ENCODE results near the gene SUSD4.

DNA sequence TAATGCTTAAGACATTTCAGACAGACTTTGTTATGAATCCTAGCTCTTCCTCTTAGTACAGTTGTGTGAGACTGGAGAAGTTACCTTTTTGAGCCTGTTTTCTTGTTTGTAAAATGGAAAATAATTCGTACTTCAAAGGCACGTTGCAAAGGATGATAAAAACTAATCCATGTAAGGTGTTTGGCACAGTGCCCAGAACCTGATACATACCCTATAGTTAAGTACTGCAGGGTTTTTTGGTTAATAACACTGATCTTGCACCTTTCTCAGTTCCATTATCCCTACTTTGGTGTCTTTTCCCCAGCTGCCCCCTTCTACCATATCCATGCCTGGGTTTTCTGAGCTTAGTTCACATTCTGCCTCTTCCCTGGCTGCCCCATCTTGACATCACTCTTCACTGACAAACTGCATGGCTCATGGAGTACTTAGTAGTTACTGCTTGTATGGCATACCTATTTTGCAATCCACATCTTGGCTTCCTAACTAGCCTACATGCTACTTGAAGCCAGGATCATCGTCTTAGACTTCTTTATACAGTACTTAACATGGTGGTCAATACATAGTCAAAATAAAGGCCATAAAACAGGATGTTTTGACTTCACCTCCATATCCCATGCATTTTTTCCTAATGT is 39.3 kb upstream of the SUSD4 start:
- TF ChIP-seq, protein P1, sequence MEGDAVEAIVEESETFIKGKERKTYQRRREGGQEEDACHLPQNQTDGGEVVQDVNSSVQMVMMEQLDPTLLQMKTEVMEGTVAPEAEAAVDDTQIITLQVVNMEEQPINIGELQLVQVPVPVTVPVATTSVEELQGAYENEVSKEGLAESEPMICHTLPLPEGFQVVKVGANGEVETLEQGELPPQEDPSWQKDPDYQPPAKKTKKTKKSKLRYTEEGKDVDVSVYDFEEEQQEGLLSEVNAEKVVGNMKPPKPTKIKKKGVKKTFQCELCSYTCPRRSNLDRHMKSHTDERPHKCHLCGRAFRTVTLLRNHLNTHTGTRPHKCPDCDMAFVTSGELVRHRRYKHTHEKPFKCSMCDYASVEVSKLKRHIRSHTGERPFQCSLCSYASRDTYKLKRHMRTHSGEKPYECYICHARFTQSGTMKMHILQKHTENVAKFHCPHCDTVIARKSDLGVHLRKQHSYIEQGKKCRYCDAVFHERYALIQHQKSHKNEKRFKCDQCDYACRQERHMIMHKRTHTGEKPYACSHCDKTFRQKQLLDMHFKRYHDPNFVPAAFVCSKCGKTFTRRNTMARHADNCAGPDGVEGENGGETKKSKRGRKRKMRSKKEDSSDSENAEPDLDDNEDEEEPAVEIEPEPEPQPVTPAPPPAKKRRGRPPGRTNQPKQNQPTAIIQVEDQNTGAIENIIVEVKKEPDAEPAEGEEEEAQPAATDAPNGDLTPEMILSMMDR (IDR thresholded peaks at IDR 0.05): no peak
- no peak for TF ChIP-seq POLR2A (IDR thresholded peaks at IDR 0.05)
- TF ChIP-seq EP300 (IDR thresholded peaks at IDR 0.05): no peak
